ENCODE results near the gene GRB2.
"Not testable (repeated sequence)": the region's sequence is repeated elsewhere in the genome, so short reads cannot be mapped to it uniquely, and the experiment has no call there.

GRCh38 chr17:75437404-75437803, 31.9 kb upstream of the GRB2 start:
- TF ChIP-seq POLR2A (IDR thresholded peaks at IDR 0.05; ENCODE audit: low read length); GATA1 (IDR thresholded peaks at IDR 0.05; ENCODE audit: low read depth, low read length): not testable (repeated sequence)

Measured in erythroblast (primary cell).